ENCODE measurements around the gene PLGRKT.
"Not testable (repeated sequence)": the region's sequence is repeated elsewhere in the genome, so short reads cannot be mapped to it uniquely, and the experiment has no call there.

The PLGRKT gene

GRCh38 chr9:5480919-5481318 lies 43.2 kb upstream of the PLGRKT start:
- TF ChIP-seq, protein P1, sequence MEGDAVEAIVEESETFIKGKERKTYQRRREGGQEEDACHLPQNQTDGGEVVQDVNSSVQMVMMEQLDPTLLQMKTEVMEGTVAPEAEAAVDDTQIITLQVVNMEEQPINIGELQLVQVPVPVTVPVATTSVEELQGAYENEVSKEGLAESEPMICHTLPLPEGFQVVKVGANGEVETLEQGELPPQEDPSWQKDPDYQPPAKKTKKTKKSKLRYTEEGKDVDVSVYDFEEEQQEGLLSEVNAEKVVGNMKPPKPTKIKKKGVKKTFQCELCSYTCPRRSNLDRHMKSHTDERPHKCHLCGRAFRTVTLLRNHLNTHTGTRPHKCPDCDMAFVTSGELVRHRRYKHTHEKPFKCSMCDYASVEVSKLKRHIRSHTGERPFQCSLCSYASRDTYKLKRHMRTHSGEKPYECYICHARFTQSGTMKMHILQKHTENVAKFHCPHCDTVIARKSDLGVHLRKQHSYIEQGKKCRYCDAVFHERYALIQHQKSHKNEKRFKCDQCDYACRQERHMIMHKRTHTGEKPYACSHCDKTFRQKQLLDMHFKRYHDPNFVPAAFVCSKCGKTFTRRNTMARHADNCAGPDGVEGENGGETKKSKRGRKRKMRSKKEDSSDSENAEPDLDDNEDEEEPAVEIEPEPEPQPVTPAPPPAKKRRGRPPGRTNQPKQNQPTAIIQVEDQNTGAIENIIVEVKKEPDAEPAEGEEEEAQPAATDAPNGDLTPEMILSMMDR (conservative IDR thresholded peaks at IDR 0.05; ENCODE audit: control insufficient read depth, insufficient read depth, low read depth, low read length), result no peak

DNA sequence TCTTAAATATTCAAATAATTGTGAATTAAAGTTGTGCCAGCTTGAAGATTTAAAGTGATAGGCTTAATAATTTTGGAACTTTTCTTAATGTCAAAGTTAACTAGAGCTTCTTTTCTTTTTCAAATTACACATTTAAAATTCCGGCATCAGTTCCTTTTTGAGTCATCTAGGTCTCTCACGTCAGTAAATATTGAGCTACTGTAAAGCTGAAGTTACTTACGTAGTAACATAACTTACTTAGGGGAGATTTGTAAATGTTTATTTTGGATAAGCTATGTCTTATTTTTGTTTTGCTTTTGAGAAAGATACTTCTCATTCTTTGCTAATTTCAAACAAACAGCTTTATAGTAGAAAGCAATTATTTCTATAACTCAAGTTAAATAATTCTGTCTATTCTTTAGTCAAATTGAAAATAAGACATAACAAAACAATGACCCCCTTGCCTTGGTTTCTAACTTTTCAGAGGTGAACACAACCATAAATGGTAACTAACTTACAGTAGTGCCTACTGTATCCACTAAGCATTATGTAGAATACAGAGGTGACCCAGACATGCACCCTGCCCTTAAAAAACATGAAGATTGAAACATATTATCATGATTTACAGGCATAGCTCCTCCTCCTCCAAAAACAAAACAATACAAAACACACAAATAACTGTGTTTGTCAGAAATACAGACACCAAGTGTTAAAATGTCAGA lies 42.4 kb upstream of the PLGRKT start:
- TF ChIP-seq, protein P1 (conservative IDR thresholded peaks at IDR 0.05; ENCODE audit: control insufficient read depth, insufficient read depth, low read depth, low read length), result no peak
- no peak for DNase-seq (ENCODE audit: low read depth)
- H3K4me3 ChIP-seq (ENCODE audit: control insufficient read depth, low read depth, low read length), result no peak overlapping the region

More at GRCh38 chr9:5480919-5481318, 43.2 kb upstream of the PLGRKT start:
- no peak overlapping the region for H3K4me3 ChIP-seq (ENCODE audit: control insufficient read depth, low read depth, low read length)
- no peak for DNase-seq (ENCODE audit: low read depth)

DNA sequence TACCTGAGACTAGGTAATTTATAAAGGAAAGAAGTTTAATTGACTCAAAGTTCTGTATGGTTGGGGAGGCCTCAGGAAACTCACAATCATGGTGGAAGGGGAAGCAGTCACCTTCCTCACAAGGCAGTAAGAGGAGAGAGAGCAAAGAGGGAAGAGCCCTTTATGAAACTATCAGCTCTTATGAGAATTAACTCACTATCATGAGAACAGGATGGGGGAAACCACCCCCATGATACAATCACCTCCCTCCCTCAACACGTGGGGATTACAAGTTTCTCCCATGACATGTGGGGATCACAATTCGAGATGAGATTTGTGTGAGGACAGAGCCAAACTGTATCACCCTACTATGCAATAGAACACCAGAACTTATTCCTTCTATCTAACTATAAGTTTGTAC lies 40.5 kb upstream of the PLGRKT start:
- TF ChIP-seq, protein P1 (conservative IDR thresholded peaks at IDR 0.05; ENCODE audit: control insufficient read depth, insufficient read depth, low read depth, low read length), result no peak

GRCh38 chr9:5475611-5476010 lies 37.9 kb upstream of the PLGRKT start:
- not testable (repeated sequence) for DNase-seq (ENCODE audit: low read depth); H3K4me3 ChIP-seq (ENCODE audit: control insufficient read depth, low read depth, low read length)

More for the DNA sequence above, 40.5 kb upstream of the PLGRKT start:
- H3K4me3 ChIP-seq (ENCODE audit: control insufficient read depth, low read depth, low read length), result no peak overlapping the region
- no peak for DNase-seq (ENCODE audit: low read depth)

- TF ChIP-seq, protein P1 (conservative IDR thresholded peaks at IDR 0.05; ENCODE audit: control insufficient read depth, insufficient read depth, low read depth, low read length), result no peak
- no peak overlapping the region for H3K4me3 ChIP-seq (ENCODE audit: control insufficient read depth, low read depth, low read length)
- no peak for DNase-seq (ENCODE audit: low read depth)
Measured at GRCh38 chr9:5470816-5471215, 33.1 kb upstream of the PLGRKT start.

DNA sequence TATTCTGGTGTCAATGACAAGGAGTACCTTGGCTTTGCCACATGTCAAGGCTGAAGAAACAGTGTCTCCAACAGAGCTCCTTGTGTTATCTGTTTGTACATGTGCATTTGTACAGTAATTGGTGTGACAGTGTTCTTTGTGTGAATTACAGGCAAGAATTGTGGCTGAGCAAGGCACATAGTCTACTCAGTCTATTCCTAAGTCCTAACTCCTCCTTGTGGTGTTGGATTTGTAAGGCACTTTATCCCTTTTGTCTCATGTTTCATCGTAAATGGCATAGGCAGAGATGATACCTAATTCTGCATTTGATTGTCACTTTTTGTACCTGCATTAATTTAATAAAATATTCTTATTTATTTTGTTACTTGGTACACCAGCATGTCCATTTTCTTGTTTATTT lies 32.4 kb upstream of the PLGRKT start:
- TF ChIP-seq, protein P1 (conservative IDR thresholded peaks at IDR 0.05; ENCODE audit: control insufficient read depth, insufficient read depth, low read depth, low read length), result no peak
- DNase-seq (ENCODE audit: low read depth), result no peak
- no peak overlapping the region for H3K4me3 ChIP-seq (ENCODE audit: control insufficient read depth, low read depth, low read length)

GRCh38 chr9:5468850-5469249 lies 31.1 kb upstream of the PLGRKT start:
- no peak overlapping the region for H3K4me3 ChIP-seq (ENCODE audit: control insufficient read depth, low read depth, low read length)
- no peak for DNase-seq (ENCODE audit: low read depth)
- TF ChIP-seq, protein P1 (conservative IDR thresholded peaks at IDR 0.05; ENCODE audit: control insufficient read depth, insufficient read depth, low read depth, low read length), result no peak
